ENCODE results near the gene PXMP2. TPM values are rescaled to one million over a fixed set of nuclear protein-coding genes. Genes with fewer than 3 reads are reported as not detected.

Gene PXMP2
- total and polyA plus RNA-seq, 2 donors from 2014 or later: 23.4 to 90.9 TPM

DNA sequence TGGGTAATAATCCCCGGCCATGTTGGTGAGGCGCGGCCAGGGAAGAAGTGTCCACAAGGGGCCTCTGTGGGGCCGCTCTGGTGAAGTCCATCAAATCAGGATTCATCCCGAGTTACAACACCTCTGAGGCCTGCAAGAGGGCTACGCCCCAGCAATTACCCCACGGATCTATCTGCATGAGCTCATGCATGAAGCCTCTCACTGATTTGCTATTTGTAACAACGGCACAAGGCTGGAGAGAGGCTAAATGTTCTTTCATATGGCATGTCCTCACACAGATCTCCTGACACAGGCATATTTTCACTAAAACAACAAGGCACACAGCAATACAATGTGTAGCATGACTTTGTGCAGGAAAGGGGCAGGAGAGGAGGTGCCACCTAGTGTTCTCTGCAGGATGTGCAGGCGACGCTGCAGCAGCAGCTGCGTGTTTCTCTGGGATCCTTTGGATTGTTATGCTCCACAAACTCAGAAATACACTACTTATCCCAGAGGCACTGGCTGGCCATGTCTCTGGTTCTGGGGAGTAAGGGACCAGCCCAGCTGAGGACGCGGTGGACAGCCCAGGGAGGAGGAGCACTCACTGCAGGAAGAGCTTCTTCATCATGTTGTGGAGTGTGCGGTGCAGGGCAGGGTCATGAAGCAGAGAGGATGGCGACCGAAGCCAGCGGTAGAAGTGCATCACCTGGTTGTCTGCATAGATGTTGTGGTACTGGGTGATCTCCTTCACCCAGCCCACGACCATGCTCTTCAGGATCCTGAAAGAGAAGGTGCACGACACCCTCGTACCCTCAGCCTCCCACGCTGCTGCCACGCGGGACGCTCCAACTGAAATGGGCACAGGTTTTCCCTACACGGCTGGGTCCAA, 48.6 kb upstream of the PXMP2 start:
- Histone ChIP-seq H3K4me1 (ENCODE audit: control insufficient read depth in 2 of 3, insufficient read depth in 2 of 3, low read depth in 1 of 3, low read length in 3 of 3) (peaks cover 0 to 2% (median 0%) of the 10 kb centered on the region in 3 donors), H3K27ac (ENCODE audit: low read depth in 2 of 2, low read length in 2 of 2) (no peak overlapping the region), H3K9me3 (ENCODE audit: control insufficient read depth in 2 of 3, insufficient read depth in 1 of 3, low read length in 3 of 3) (no peaks in the 10 kb centered on the region), H3K9ac (ENCODE audit: low read length in 3 of 3) (no peak overlapping the region), H3K27me3 (ENCODE audit: control insufficient read depth, insufficient read depth, low read length) (no peaks in the 10 kb centered on the region), H3K36me3 (ENCODE audit: control insufficient read depth in 2 of 3, insufficient read depth in 3 of 3, low read length in 3 of 3) (peaks cover 2 to 19% (median 8%) of the 10 kb centered on the region in 3 donors), H3K4me3 (ENCODE audit: low read length in 3 of 3) (no peak overlapping the region)
- DNase-seq (peak in 4 of 5 donors; percentile 58 to 73 (median 66)), FAIRE-seq (no peak)
- intact Hi-C loops (cut with DNase I): no loop called here
- TF ChIP-seq, protein P1, sequence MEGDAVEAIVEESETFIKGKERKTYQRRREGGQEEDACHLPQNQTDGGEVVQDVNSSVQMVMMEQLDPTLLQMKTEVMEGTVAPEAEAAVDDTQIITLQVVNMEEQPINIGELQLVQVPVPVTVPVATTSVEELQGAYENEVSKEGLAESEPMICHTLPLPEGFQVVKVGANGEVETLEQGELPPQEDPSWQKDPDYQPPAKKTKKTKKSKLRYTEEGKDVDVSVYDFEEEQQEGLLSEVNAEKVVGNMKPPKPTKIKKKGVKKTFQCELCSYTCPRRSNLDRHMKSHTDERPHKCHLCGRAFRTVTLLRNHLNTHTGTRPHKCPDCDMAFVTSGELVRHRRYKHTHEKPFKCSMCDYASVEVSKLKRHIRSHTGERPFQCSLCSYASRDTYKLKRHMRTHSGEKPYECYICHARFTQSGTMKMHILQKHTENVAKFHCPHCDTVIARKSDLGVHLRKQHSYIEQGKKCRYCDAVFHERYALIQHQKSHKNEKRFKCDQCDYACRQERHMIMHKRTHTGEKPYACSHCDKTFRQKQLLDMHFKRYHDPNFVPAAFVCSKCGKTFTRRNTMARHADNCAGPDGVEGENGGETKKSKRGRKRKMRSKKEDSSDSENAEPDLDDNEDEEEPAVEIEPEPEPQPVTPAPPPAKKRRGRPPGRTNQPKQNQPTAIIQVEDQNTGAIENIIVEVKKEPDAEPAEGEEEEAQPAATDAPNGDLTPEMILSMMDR (IDR thresholded peaks at IDR 0.05; ENCODE audit: borderline replicate concordance, extremely low read depth, insufficient read depth): peak; percentile 67

DNA sequence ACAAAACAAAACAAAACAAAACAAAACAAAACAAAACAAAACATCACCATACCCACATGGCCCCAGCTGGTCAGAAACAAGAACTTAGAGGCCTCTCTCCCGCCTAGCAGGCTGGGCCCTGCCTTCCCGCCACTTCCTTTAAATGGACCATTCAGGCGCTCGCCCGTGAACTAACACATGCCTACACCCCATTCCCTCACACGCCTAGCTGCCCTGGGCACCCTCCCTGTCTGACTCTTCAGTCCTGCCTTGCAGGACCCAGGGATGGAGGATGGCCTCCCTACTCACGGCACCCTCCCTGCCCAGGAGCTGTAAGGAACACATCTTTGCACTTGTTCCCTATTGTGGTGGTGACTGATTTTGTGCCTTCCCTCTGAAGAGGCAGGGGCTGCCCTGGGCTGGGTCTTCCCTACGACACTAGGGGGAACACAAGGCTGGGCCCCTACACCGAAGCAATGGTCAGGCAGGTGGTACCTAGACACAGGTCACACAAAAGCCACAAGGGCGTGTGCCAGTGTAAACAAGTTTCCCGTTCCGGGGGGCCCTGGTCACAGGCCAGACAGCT, 47.3 kb upstream of the PXMP2 start:
- no peak overlapping the region for H3K4me3 ChIP-seq (ENCODE audit: low read length in 3 of 3)
- FAIRE-seq (no peak), DNase-seq (no peak)
- no peaks in the 10 kb centered on the region for H3K27me3 ChIP-seq (ENCODE audit: control insufficient read depth, insufficient read depth, low read length)
- H3K27ac ChIP-seq (ENCODE audit: low read depth in 2 of 2, low read length in 2 of 2): no peak overlapping the region
- intact Hi-C loops (cut with DNase I): no loop called here
- H3K4me1 ChIP-seq (ENCODE audit: control insufficient read depth in 2 of 3, insufficient read depth in 2 of 3, low read depth in 1 of 3, low read length in 3 of 3): peaks cover 0 to 2% (median 0%) of the 10 kb centered on the region in 3 donors
- H3K9ac ChIP-seq (ENCODE audit: low read length in 3 of 3): no peak overlapping the region
- H3K9me3 ChIP-seq (ENCODE audit: control insufficient read depth in 2 of 3, insufficient read depth in 1 of 3, low read length in 3 of 3): no peaks in the 10 kb centered on the region
- TF ChIP-seq, protein P1 (IDR thresholded peaks at IDR 0.05; ENCODE audit: borderline replicate concordance, extremely low read depth, insufficient read depth): no peak
- H3K36me3 ChIP-seq (ENCODE audit: control insufficient read depth in 2 of 3, insufficient read depth in 3 of 3, low read length in 3 of 3): peaks cover 2 to 18% (median 8%) of the 10 kb centered on the region in 3 donors

DNA sequence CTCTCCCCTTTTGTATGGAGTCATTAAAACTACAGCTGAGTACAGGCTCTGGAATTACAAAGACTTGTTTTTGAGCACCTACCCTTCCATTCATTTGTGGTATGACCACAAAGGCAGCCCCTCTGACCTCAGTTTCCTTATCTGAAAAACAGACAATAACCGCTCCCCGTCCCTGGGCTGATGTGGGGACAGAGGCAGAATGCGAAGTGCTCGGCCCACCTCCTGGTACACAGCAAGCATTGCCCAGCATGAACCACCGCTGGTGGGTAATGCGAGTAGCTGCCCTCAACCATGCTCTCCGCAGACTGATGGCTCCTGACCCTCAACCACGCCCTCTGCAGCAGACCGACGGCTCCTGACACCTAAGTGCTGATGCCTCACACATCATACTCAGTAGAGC, 46.5 kb upstream of the PXMP2 start:
- Histone ChIP-seq H3K4me1 (ENCODE audit: control insufficient read depth in 2 of 3, insufficient read depth in 2 of 3, low read depth in 1 of 3, low read length in 3 of 3) (peaks cover 0 to 2% (median 0%) of the 10 kb centered on the region in 3 donors), H3K4me3 (ENCODE audit: low read length in 3 of 3) (no peak overlapping the region), H3K27ac (ENCODE audit: low read depth in 2 of 2, low read length in 2 of 2) (no peak overlapping the region), H3K27me3 (ENCODE audit: control insufficient read depth, insufficient read depth, low read length) (no peaks in the 10 kb centered on the region), H3K9ac (ENCODE audit: low read length in 3 of 3) (no peak overlapping the region), H3K9me3 (ENCODE audit: control insufficient read depth in 2 of 3, insufficient read depth in 1 of 3, low read length in 3 of 3) (no peaks in the 10 kb centered on the region), H3K36me3 (ENCODE audit: control insufficient read depth in 2 of 3, insufficient read depth in 3 of 3, low read length in 3 of 3) (peaks cover 0 to 12% (median 5%) of the 10 kb centered on the region in 3 donors)
- FAIRE-seq: no peak
- intact Hi-C loops (cut with DNase I): no loop called here
- DNase-seq: no peak
- TF ChIP-seq, protein P1 (IDR thresholded peaks at IDR 0.05; ENCODE audit: borderline replicate concordance, extremely low read depth, insufficient read depth): no peak
